Hindlimb muscle (tissue), 1 donor: ENCODE data around the gene SAMD9L. TPM values are rescaled to one million over a fixed set of nuclear protein-coding genes. Genes with fewer than 3 reads are reported as not detected.
"Not testable (repeated sequence)": the region's sequence is repeated elsewhere in the genome, so short reads cannot be mapped to it uniquely, and the experiment has no call there.

Experiments
- DNase-seq: peaks from one replicate; pipeline ENCODE4 v3.0.0-alpha.2; 2013
- polyA plus RNA-seq: library from polyadenylated mRNA; unstranded; fragments of 120-200 nt; gene quantifications from one replicate; pipeline ENCODE4 v1.2.1, GENCODE V29; 2013; ENCODE audit not compliant: insufficient read length

SAMD9L gene
- polyA plus RNA-seq, 1 donor: 4.8 TPM

DNA sequence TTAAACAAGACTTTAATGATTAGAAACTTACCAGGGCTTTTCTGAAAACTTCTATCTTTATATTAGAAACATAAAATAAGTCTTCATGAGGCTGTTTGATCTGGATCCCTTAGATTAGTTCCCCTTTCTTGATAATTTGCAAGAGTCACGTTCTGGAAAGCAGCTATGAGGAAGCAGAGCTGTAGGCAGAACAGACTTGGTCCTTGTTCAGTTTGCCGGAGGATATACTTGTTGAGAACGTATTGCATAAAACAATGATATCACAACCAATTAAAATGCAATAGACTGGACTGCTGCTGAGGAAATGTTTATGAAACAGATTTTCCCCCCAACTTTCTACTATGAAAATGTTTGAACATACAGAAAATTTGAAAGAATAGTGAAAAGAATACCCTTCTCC is 2.8 kb downstream of the SAMD9L start:
- DNase-seq: no peak

GRCh38 chr7:93142127-93142526 is 6.1 kb downstream of the SAMD9L start:
- no peak for DNase-seq

DNA sequence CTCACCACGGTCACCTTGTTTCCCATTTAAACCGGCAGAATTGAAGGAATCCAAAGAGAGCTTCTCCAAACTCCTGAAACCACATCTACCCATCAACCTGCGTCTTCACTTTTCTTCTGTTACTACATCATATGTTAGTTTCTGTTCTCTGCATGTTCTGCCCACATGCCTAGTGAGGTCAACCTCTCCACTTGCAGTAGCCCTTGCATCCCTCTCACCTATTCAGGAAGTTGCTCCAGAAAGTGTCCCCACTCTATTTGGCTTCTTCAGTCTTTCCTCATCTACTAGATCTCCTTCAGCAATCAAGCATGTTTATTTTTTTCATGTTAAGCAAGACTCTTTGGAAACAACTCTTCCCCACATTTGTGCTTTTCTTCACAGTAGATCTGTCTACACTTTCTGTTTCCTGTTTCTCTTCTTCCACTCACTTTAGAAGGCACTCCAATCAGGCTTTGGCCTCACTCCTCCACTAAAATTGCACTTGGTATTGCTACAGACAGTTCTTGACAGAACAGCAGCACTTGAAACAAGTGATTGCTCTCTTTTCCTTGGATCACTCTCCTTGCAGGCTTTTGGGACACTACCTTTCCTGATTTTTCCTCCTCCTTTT is 7.5 kb downstream of the SAMD9L start:
- DNase-seq: no peak

DNA sequence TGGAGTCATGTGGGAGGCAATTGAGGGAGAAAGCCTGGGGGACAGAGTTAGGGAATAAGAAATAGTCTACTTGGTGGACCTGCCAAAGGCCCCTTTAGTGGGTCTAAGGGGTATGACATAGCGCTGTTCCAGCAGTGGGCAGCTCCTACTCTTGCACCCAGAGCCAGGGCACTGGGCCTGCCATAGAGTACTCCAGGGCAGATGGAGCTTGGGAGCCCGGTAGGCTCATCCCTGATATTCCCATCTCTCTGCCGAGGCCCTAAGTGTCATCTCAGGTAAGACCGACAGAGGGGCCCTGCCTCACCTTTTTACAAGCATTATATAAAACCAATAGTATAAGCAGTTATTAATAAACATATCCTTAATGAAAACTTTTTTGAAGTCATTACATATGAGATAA is 9.6 kb downstream of the SAMD9L start:
- DNase-seq: no peak

DNA sequence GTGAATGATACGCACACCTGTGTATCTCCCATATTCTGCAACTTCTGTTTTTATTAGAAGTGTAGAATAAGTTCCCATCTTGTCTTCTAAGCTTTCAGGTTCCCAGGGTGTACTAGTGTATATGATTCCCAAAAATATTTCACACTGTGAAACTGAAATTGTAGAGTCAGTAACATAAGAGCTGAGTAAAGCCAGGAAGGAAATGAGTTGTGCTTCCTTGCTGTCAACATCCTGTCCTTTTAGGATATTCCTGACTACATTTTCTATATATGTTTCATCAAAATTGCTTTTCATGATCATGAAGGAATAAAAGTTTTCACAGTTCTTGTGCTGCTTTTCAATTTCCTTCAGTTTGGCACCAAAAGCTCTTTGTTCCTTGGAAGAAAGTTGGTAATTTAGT is 15.2 kb downstream of the SAMD9L start:
- no peak for DNase-seq

DNA sequence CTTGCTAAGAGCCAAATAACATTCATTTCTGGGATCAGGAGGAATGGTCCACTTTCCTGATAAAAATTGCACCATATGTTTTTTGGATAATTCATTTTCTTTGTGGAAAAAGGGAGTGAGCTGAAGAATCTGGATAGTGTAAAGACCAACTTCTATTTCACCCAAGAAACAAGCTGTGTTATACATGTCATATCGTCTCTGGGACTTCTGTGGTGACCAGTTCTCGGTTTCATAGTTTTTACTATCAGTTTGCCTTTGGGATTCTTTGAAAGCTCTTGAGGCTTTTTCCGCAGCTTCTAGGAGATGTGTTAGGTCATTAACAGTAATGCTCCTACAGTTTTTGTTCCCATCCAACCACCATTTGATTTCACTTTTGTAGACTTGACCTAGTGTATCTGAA is 16.0 kb downstream of the SAMD9L start:
- DNase-seq: no peak

DNA sequence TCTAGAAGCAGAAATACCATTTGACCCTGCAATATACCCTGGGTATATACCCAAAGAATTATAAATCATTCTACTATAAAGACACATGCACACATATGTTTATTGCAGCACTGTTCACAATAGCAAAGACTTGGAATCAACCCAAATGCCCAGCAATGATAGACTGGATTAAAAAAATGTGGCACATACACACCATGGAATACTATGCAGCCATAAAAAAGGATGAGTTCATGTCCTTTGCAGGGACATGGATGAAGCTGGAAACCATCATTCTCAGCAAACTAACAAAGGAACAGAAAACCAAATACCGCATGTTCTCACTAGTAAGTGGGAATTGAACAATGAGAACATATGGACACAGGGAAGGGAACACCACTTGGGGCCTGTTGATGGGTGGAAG is 21.2 kb downstream of the SAMD9L start:
- DNase-seq: not testable (repeated sequence)

GRCh38 chr7:93123532-93123931 is 24.7 kb downstream of the SAMD9L start:
- DNase-seq: not testable (repeated sequence)

DNA sequence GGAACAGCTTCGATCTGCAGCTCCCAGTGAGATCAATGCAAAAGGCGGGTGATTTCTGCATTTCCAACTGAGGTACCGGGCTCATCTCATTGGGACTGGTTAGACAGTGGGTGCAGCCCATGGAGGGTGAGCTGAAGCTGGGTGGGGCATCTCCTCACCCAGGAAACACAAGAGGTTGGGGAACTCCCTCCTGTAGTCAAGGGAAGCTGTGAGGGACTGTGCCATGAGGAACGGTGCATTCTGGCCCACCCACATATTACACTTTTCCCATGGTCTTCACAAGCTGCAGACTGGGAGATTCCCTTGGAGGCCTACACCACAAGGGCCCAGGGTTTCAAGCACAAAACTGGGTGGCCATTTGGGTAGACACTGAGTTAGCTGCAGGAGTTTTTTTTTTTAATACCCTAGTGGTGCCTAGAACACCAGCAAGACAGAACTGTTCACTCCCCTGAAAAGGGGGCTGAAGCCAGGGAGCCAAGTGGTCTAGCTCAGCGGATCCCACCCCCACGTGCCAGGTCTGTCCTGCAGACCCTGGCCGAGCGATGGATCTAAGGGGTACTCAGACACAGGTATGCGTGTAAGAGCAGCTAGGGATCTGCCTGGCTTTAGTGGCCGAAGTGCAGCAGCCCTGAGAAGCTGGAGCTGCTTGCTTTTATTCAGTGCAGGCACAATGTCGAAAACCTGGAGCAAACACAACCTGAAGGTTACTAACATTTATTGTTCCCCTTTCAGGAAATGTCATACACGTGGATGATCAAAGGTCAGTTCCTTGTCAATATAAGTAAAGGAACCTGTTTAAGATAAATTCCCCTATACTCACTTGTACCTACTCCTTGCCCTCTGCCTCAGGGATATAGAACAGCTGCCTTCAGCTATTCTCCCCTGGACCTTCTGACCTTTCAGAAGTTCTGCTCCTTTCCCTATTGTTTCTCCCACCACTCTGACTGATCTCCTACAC is 27.3 kb downstream of the SAMD9L start:
- no peak for DNase-seq

DNA sequence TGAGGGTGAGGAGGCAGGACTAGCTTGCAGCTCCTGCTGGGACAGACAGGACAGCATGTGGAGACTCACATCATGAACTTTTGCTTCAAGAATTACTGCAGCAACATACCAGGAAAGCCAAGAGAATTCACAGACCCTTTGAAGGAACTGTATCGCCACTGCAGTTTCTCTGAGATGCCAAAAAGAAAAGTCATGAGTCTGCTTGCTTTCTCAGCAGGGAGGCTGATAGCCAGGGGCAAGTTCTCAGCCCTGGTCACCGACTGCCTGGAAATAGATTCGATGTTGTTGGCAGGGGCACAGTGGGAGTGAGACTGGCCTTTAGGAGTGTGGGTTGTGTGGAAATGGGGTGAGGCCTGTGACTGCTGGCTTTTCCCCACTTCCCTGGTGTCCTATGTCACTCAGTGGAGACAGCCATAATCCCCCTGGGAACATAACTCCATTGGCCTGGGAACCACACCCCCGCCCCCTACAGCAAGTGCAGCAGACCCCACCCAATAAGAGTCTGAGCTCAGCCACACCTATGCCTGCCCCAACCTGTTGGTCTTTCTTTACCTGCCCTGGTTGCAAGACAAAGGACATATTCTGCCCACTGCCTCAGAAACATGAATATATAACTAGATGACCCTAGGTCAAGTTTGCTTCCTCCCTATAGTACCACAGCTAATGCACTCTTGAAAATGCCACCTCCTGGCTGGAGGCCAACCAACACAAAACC is 28.8 kb downstream of the SAMD9L start:
- DNase-seq: no peak

DNA sequence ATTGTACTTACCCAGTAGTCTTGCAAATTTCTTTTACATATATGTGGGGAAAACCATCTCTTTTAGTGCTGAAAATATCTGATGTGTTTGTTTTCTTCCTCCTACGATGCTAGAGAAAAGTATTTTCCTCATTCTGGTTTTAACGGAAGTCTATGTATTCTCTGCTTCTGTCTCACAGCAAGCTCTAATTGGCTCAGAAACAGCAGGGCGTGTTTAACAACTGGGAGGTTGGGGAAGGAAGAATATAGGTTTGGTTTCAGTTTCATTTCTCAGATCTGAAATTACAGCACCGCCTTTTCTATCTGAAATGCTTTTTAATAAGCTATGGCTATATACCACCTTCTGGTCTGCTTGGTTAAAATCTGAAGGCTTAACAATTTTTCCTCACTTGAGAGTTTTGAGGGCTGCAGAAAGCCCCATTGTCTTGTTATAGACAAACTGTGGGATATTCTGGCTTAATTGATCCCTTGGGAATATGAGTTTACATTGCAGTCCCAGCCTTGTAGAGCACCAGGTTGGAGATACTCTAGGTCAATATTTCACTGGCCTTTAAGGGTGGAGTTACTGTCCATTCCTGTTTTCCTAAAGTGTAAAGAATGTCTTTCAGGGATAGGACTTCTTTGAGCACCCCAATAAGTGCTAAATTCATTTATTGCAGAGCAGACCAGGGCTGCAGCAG is 30.2 kb downstream of the SAMD9L start, which contains the start of gene SAMD9:
Gene SAMD9 (minus strand): TSS at position 128 of the 679 bp plus-strand sequence. CDS start 11,882 bp downstream, outside the sequence.
- peak; percentile 74 for DNase-seq

DNA sequence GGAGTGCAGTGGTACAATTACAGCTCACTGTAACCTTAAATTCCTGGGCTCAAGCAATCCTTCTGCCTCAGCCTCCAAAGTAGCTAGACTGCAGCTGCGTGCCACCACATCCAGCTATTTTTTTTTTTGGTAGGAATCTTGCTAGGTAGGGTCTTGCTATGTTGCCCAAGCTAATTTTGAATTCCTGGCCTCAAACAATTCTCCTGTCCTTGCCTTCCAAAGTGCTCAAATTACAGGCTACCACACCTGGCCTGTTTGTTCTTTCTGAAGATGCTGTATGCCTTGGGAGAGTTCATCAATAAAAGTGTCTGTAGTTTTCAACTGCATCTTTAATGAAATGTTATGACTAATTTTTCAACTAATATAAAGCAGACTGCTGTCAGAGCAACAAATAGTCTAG is 30.9 kb downstream of the SAMD9L start:
- DNase-seq: peak; percentile 8

GRCh38 chr7:93115796-93116195 is 32.4 kb downstream of the SAMD9L start:
- DNase-seq: no peak

- DNase-seq: no peak
Measured at GRCh38 chr7:93108003-93108402, 40.2 kb downstream of the SAMD9L start.

DNA sequence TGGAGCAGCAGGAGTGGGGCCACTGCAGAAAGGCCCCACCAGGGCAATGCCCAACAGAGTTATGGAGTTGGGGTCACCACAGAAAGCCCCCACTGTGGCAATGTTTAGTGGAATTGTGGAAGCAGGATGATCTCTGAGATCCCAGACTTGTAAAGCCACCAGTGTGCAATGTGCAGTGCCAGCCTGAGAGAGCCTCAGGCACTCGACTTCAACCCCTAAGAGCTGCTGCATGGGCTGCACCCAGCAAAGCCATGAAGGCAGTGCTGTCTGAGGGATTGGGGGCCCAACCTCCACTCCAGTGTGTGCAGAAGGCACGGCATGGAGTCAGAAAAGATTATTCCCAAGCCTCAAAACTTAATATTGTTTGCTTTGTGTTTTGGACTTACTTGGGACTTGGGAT is 50.8 kb downstream of the SAMD9L start:
- DNase-seq: no peak

GRCh38 chr7:93092757-93093370 is 55.3 kb downstream of the SAMD9L start:
- no peak for DNase-seq

Other genes with a start within 250 kb of the SAMD9L start
- 2.9 TPM for gene SAMD9, start 30.4 kb downstream of the SAMD9L start, polyA plus RNA-seq
- gene HEPACAM2, start 78.1 kb upstream of the SAMD9L start, polyA plus RNA-seq: 0.09 TPM
- gene VPS50, start 84.0 kb upstream of the SAMD9L start, polyA plus RNA-seq: 17.1 TPM